CD1c-positive myeloid dendritic cell (primary cell): ENCODE measurements around the gene HNMT.
"Not testable (repeated sequence)": the region's sequence is repeated elsewhere in the genome, so short reads cannot be mapped to it uniquely, and the experiment has no call there.

Experiments used
- DNase-seq: peaks from one replicate; pipeline ENCODE4 v3.0.0-alpha.2; 2016; ENCODE audit errors: extremely low spot score

HNMT gene

GRCh38 chr2:137964066-137964858, at the start of gene HNMT:
HNMT (plus strand) TSS chr2:137964473; CDS start chr2:137964492, 19 bp downstream.
- DNase-seq = peak; percentile 69

- peak; percentile 22 for DNase-seq
Measured at GRCh38 chr2:137921105-137921880, 43.0 kb upstream of the HNMT start.

- DNase-seq = not testable (repeated sequence)
Measured at GRCh38 chr2:137922171-137922570, 42.1 kb upstream of the HNMT start.

- no peak for DNase-seq
Measured at GRCh38 chr2:137924019-137924418, 40.3 kb upstream of the HNMT start.

GRCh38 chr2:137925599-137925998, 38.7 kb upstream of the HNMT start:
- DNase-seq = no peak

- no peak for DNase-seq
Measured at GRCh38 chr2:137927846-137928245, 36.4 kb upstream of the HNMT start.

GRCh38 chr2:137928547-137929518, 35.4 kb upstream of the HNMT start:
- no peak for DNase-seq

GRCh38 chr2:137929519-137929916, 34.8 kb upstream of the HNMT start:
- DNase-seq = no peak

GRCh38 chr2:137930146-137930545, 34.1 kb upstream of the HNMT start:
- DNase-seq = no peak

- no peak for DNase-seq
Measured at GRCh38 chr2:137935591-137935990, 28.7 kb upstream of the HNMT start.

- DNase-seq = no peak
Measured at GRCh38 chr2:137937246-137937645, 27.0 kb upstream of the HNMT start.

GRCh38 chr2:137937778-137938177, 26.5 kb upstream of the HNMT start:
- DNase-seq = no peak

GRCh38 chr2:137938204-137938603, 26.1 kb upstream of the HNMT start:
- no peak for DNase-seq

GRCh38 chr2:137939026-137939425, 25.2 kb upstream of the HNMT start:
- peak; percentile 19 for DNase-seq

- no peak for DNase-seq
Measured at GRCh38 chr2:137940154-137940553, 24.1 kb upstream of the HNMT start.

- no peak for DNase-seq
Measured at GRCh38 chr2:137942037-137942832, 22.0 kb upstream of the HNMT start.

- no peak for DNase-seq
Measured at GRCh38 chr2:137942833-137943677, 21.2 kb upstream of the HNMT start.

GRCh38 chr2:137943678-137944347, 20.5 kb upstream of the HNMT start:
- DNase-seq = no peak

- DNase-seq = no peak
Measured at GRCh38 chr2:137944714-137945113, 19.6 kb upstream of the HNMT start.

GRCh38 chr2:137945229-137945628, 19.0 kb upstream of the HNMT start:
- DNase-seq = no peak
